IMR-90 (cell line): ENCODE measurements around the gene TLL1. TPM values are rescaled to one million over a fixed set of nuclear protein-coding genes. Genes with fewer than 3 reads are reported as not detected.

Experiments used
- ATAC-seq: fragments of 200-7000 bp; cut with Tn5 transposase; 2 replicates; pipeline ENCODE4 v1.9.1; 2020; ENCODE audit warnings: low read depth, mild to moderate bottlenecking, moderate library complexity
- BruUV-seq: library from RNA; stranded (reverse); fragments of 400-500 nt; replicated peaks from 2 replicates; lab custom pipeline; 2021; lab: Mats Ljungman, UMichigan
- CTCF ChIA-PET: fragments of 300-600 bp; formaldehyde crosslinking; extraction: SDS; loops from one replicate; lab custom pipeline; 2021; ENCODE audit warnings: antibody characterized with exemption; lab: Yijun Ruan, JAX
- POLR2A ChIA-PET: fragments of 300-600 bp; sonication (Branson Sonifier 250); formaldehyde crosslinking; loops from one replicate; lab custom pipeline; 2022; ENCODE audit warnings: antibody characterized with exemption; ENCODE audit not compliant: unreplicated experiment; lab: Charles Lee
- DNase-seq: peaks from one replicate; pipeline ENCODE4 v3.0.0; 2013
- H2AFZ ChIP-seq: replicated peaks from 2 replicates; pipeline ENCODE3; 2013; ENCODE audit warnings: low read length, mild to moderate bottlenecking; ENCODE audit not compliant: poor library complexity
- H2AK5ac ChIP-seq: 2 replicates; pipeline ENCODE4 v1.6.1; 2013; ENCODE audit warnings: low read depth, low read length, inconsistent platforms
- H2AK9ac ChIP-seq: replicated peaks from 2 replicates; pipeline ENCODE3; 2013; ENCODE audit warnings: mild to moderate bottlenecking, low read depth, low read length, moderate library complexity; ENCODE audit not compliant: poor library complexity
- H2BK120ac ChIP-seq: 2 replicates; pipeline ENCODE4 v1.6.1; 2013; ENCODE audit warnings: low read depth, low read length, inconsistent platforms
- H2BK15ac ChIP-seq: 3 replicates; pipeline ENCODE4 v1.6.1; 2013; ENCODE audit warnings: low read depth, low read length, inconsistent platforms
- H2BK20ac ChIP-seq: 2 replicates; pipeline ENCODE4 v1.6.1; 2013; ENCODE audit warnings: low read depth, mild to moderate bottlenecking, inconsistent platforms, low read length, moderate library complexity
- H2BK5ac ChIP-seq: 2 replicates; pipeline ENCODE4 v1.6.1; 2013; ENCODE audit warnings: mild to moderate bottlenecking, low read depth, low read length, inconsistent platforms; ENCODE audit not compliant: poor library complexity, severe bottlenecking
- H3K14ac ChIP-seq: replicated peaks from 2 replicates; pipeline ENCODE4 v1.6.1; 2013; ENCODE audit warnings: low read depth, low read length, inconsistent platforms
- H3K18ac ChIP-seq: 2 replicates; pipeline ENCODE4 v1.6.1; 2013; ENCODE audit warnings: low read depth, low read length, control low read depth
- H3K23ac ChIP-seq: 2 replicates; pipeline ENCODE4 v1.6.1; 2013; ENCODE audit warnings: low read depth, low read length, inconsistent platforms
- H3K27ac ChIP-seq: 2 replicates; pipeline ENCODE4 v1.5.1; 2013; ENCODE audit warnings: mild to moderate bottlenecking, control low read depth, low read length; ENCODE audit not compliant: insufficient read depth
- H3K27me3 ChIP-seq: 2 replicates; pipeline ENCODE4 v1.6.1; 2013; ENCODE audit warnings: low read length; ENCODE audit not compliant: control insufficient read depth, insufficient read depth
- H3K36me3 ChIP-seq: 2 replicates; pipeline ENCODE4 v1.6.1; 2013; ENCODE audit warnings: low read length, mixed read lengths; ENCODE audit not compliant: control insufficient read depth, insufficient read depth
- H3K4ac ChIP-seq: 2 replicates; pipeline ENCODE4 v1.6.1; 2013; ENCODE audit warnings: low read depth, low read length, inconsistent platforms
- H3K4me1 ChIP-seq: 2 replicates; pipeline ENCODE4 v1.6.1; 2013; ENCODE audit warnings: low read length, mixed read lengths; ENCODE audit not compliant: control insufficient read depth, insufficient read depth
- H3K4me2 ChIP-seq: 2 replicates; pipeline ENCODE4 v1.6.1; 2013; ENCODE audit warnings: low read depth, mild to moderate bottlenecking, control low read depth, low read length, moderate library complexity
- H3K4me3 ChIP-seq: 2 replicates; pipeline ENCODE4 v1.5.1; 2013; ENCODE audit warnings: low read depth, mild to moderate bottlenecking, control low read depth, low read length, moderate library complexity; ENCODE audit not compliant: insufficient read depth
- H3K56ac ChIP-seq: 2 replicates; pipeline ENCODE4 v1.6.1; 2013; ENCODE audit warnings: low read length, inconsistent platforms; ENCODE audit not compliant: insufficient read depth; ENCODE audit errors: extremely low read depth
- H3K79me1 ChIP-seq, 2 experiments: 2 replicates each; pipeline ENCODE4 v1.6.1; 2013; ENCODE audit warnings: low read length in 2 of 2, inconsistent platforms in 1 of 2, low read depth in 1 of 2
- H3K9ac ChIP-seq: 2 replicates; pipeline ENCODE4 v1.6.1; 2013; ENCODE audit warnings: low read depth, low read length, control low read depth
- H3K9me1 ChIP-seq: 2 replicates; pipeline ENCODE4 v1.6.1; 2013; ENCODE audit warnings: low read length, inconsistent platforms; ENCODE audit not compliant: insufficient read depth
- H3K9me3 ChIP-seq: 2 replicates; pipeline ENCODE4 v1.6.1; 2013; ENCODE audit warnings: low read length; ENCODE audit not compliant: control insufficient read depth, insufficient read depth
- H4K20me1 ChIP-seq: 2 replicates; pipeline ENCODE4 v1.6.1; 2013; ENCODE audit warnings: low read length, inconsistent platforms; ENCODE audit not compliant: insufficient read depth
- H4K5ac ChIP-seq: 2 replicates; pipeline ENCODE4 v1.6.1; 2013; ENCODE audit warnings: mild to moderate bottlenecking, low read depth, low read length, control low read depth
- H4K8ac ChIP-seq, 2 experiments: 2 replicates each; pipeline ENCODE4 v1.6.1; 2013; ENCODE audit warnings: low read depth in 2 of 2, low read length in 2 of 2, control low read depth in 1 of 2, inconsistent platforms in 1 of 2
- H4K91ac ChIP-seq: 2 replicates; pipeline ENCODE4 v1.6.1; 2013; ENCODE audit warnings: low read depth, low read length, inconsistent platforms; ENCODE audit not compliant: insufficient read depth
- MAFK ChIP-seq: IDR thresholded peaks from 2 replicates; pipeline ENCODE4 v1.6.1; 2012; ENCODE audit warnings: low read depth, low read length, improper control_type of control experiment
- RAD21 ChIP-seq: IDR thresholded peaks from 2 replicates; pipeline ENCODE4 v1.6.1; 2012; ENCODE audit warnings: low read length, improper control_type of control experiment
- WGBS, 2 experiments: methylation state at CpG; one replicate each; pipeline versions ENCODE4 v1.1.5 to v1.1.7; 2013; ENCODE audit warnings: missing lambda C conversion rate in 2 of 2; ENCODE audit not compliant: insufficient read length in 1 of 2; ENCODE audit errors: extremely low coverage in 2 of 2; 5-methylcytosine and 5-hydroxymethylcytosine counted together
- dilution Hi-C: fragments of 300-500 bp; cut with HindIII; formaldehyde crosslinking; loops from one replicate; pipeline ENCODE4 v1.14.3; 2018; ENCODE audit warnings: low sequenced_read_pairs; ENCODE audit not compliant: unreplicated experiment
- in situ Hi-C: fragments of 300-500 bp; cut with MboI; formaldehyde crosslinking; loops from 3 replicates; pipeline ENCODE4 v1.14.3; 2019; ENCODE audit warnings: low sequenced_read_pairs, inconsistent platforms, mixed read lengths
- intact Hi-C: fragments of 100-400 bp; cut with micrococcal nuclease; formaldehyde crosslinking; loops from 2 replicates; pipeline ENCODE4 v1.10.0; 2022
- polyA plus RNA-seq, 3 experiments: library from polyadenylated mRNA; depleted of rRNA; stranded (reverse); fragments of >200 nt; gene quantifications; 2 replicates each; pipeline ENCODE4 v1.2.3, GENCODE V29; 2012; ENCODE audit warnings: low replicate concordance in 1 of 3
- total RNA-seq: library from RNA; depleted of rRNA; stranded (reverse); fragments of >200 nt; gene quantifications from 2 replicates; pipeline ENCODE4 v1.2.3, GENCODE V29; 2012

TLL1 gene
- total and polyA plus RNA-seq, 2 of the 4 experiments (the other 2 are of a cell fraction), result not detected

GRCh38 chr4:165944900-165945299, 71.9 kb downstream of the TLL1 start:
- no TSS peak for BruUV-seq
- H2AK9ac ChIP-seq, result no peak overlapping the region
- no peaks in the 10 kb centered on the region for H3K27me3 ChIP-seq
- ATAC-seq (no peak), DNase-seq (no peak)
- ChIA-PET CTCF (no interaction called here), POLR2A (no interaction called here)
- H4K20me1 ChIP-seq, result no peaks in the 10 kb centered on the region
- H3K14ac ChIP-seq, result no peak overlapping the region
- dilution Hi-C loops, result no loop called here
- in situ Hi-C loops, result no loop called here
- no peak overlapping the region for H3K27ac ChIP-seq
- H3K56ac ChIP-seq, result no peak overlapping the region
- H2BK15ac ChIP-seq, result no peak overlapping the region
- no peak overlapping the region for H3K4ac ChIP-seq
- H2BK20ac ChIP-seq, result no peak overlapping the region
- no peak overlapping the region for H4K8ac ChIP-seq
- no peak overlapping the region for H4K5ac ChIP-seq
- H2BK120ac ChIP-seq, result no peak overlapping the region
- H3K36me3 ChIP-seq, result no peaks in the 10 kb centered on the region
- H3K4me1 ChIP-seq, result no peaks in the 10 kb centered on the region
- no peak overlapping the region for H3K18ac ChIP-seq
- H3K4me3 ChIP-seq, result no peak overlapping the region
- no peak overlapping the region for H2AK5ac ChIP-seq
- no peaks in the 10 kb centered on the region for H3K9me1 ChIP-seq
- H2BK5ac ChIP-seq, result no peak overlapping the region
- intact Hi-C loops, result no loop called here
- H2AFZ ChIP-seq, result no peak overlapping the region
- H3K79me1 ChIP-seq, result no peaks in the 10 kb centered on the region
- 55% methylated on average over 2 of the region's 4 CpGs; no CpG with 5 or more reads in 1 of the 2 experiments for WGBS, 2 experiments
- peaks cover 13% of the 10 kb centered on the region; the same call in 1 of the 2 replicates for H3K9me3 ChIP-seq
- H3K23ac ChIP-seq, result no peak overlapping the region
- no peak overlapping the region for H4K91ac ChIP-seq
- 0 out of 2 replicates have a peak, but pooled peaks have one; percentile 7 for TF ChIP-seq MAFK
- no peak for TF ChIP-seq RAD21
- H3K9ac ChIP-seq, result no peak overlapping the region
- H3K4me2 ChIP-seq, result no peak overlapping the region
